GM06990 (cell line): ENCODE results near the gene MEF2C.

Source experiments
- DNase-seq: peaks from one replicate; pipeline ENCODE4 v3.0.0-alpha.2; 2011; ENCODE audit not compliant: insufficient read length; ENCODE audit errors: extremely low read depth
- H3K27me3 ChIP-seq: replicated peaks from 2 replicates; pipeline ENCODE4 v1.6.0; 2011; ENCODE audit warnings: low read length; ENCODE audit not compliant: control insufficient read depth, insufficient read depth
- H3K36me3 ChIP-seq: 2 replicates; pipeline ENCODE4 v1.5.1; 2011; ENCODE audit warnings: low read length; ENCODE audit not compliant: control insufficient read depth, insufficient read depth
- H3K4me3 ChIP-seq: replicated peaks from 2 replicates; pipeline ENCODE4 v1.5.1; 2011; ENCODE audit warnings: low read depth, mild to moderate bottlenecking, control low read depth, low read length
- TF ChIP-seq, protein P1 (sequence below): IDR thresholded peaks from 2 replicates; pipeline ENCODE4 v1.5.1; 2011; ENCODE audit warnings: low read length, control low read depth, mild to moderate bottlenecking, inconsistent platforms; ENCODE audit not compliant: insufficient read depth, poor library complexity, severe bottlenecking

MEF2C gene

DNA sequence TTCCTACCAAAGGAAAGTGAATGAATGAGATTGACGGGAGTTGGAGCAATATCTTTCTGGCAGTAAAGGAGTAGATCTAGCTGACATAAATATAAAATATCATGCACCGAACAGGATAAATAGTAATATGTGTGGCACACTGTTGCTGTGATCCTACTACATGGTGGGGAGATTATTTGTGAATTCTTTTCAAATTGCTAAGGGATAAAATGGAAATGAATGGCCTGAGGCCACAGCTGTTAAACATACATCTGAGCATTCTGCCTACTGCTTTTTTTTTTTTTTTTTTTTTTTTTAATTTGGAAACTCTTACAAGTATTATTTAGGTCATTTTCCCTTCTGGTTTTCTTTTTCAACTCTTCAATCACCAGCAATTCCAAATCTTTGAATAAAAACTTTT is 66.8 kb downstream of the MEF2C start:
- TF ChIP-seq, protein P1, sequence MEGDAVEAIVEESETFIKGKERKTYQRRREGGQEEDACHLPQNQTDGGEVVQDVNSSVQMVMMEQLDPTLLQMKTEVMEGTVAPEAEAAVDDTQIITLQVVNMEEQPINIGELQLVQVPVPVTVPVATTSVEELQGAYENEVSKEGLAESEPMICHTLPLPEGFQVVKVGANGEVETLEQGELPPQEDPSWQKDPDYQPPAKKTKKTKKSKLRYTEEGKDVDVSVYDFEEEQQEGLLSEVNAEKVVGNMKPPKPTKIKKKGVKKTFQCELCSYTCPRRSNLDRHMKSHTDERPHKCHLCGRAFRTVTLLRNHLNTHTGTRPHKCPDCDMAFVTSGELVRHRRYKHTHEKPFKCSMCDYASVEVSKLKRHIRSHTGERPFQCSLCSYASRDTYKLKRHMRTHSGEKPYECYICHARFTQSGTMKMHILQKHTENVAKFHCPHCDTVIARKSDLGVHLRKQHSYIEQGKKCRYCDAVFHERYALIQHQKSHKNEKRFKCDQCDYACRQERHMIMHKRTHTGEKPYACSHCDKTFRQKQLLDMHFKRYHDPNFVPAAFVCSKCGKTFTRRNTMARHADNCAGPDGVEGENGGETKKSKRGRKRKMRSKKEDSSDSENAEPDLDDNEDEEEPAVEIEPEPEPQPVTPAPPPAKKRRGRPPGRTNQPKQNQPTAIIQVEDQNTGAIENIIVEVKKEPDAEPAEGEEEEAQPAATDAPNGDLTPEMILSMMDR, result no peak
- Histone ChIP-seq H3K4me3 (no peak overlapping the region), H3K27me3 (no peaks in the 10 kb centered on the region), H3K36me3 (peaks cover 3% of the 10 kb centered on the region)
- no peak for DNase-seq

DNA sequence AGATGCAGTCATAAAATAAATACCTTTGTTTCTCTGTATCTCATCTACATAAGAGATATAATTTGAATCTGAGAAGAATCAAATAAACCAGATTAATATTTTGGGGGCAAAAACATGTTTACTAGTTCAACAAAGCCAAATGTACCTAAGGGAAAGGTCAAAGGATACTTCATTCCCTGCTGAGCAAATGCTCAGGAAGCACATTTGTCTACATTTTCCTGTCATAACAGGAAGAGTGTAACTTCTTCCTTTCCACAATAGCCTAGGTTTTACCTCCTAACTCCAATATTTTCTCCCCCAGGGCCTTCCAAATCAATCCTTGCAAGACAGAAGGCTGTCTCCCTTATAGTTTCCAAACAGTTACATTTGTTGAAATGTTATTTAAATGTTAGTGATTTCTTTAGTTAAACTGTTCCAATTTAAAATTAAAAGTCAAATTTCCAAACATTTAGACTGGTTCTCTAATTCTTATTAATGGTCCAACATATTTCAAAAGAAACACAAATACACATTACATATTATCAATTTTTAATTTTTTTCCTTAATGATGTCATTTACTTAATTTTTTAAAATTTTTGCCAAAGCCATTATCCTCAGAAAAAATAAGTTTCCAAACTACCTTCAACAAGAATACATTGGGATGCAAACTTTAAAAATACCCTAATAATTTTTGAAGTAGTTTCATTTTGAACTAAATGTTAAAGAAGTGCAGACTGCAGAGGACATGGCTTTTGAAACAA is 67.8 kb downstream of the MEF2C start:
- H3K4me3 ChIP-seq, result no peak overlapping the region
- H3K27me3 ChIP-seq, result no peaks in the 10 kb centered on the region
- TF ChIP-seq, protein P1, result no peak
- H3K36me3 ChIP-seq, result peaks cover 3% of the 10 kb centered on the region
- no peak for DNase-seq

DNA sequence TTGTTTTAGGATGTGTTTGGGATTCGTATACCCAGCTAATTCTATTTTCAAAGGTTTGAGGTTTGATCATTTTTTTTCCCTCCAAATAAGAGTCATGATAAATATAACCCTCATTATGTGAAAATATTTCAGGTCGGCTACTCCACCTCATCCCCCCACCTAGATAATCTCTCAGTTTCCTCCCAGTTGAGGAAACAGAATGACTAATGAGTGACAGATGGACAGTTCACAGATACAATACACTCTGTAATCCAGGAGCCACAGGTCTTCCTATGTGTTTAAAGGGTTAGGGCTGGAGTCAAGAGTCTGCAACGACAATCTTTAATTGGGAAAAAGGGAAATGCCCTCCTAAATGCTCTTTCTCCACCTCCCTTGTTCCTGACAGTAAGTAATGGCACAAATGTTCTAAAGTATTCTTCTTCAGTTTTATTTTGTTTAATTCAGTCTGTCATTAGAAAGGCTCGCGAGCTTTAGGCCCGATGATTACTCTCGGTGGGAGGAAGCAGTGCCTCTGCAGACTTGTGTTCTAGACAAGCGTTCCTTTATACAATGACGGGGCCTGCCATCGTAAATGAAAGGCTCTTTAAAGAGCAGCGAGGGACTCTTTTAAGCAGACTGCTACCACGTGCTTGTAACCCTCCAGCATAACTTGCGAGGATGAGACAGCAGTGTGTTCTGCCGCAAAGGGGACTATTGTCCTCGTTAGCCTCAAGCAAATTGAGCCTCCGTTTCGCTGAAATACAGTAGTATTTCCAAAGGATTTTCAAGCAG is 69.0 kb downstream of the MEF2C start:
- no peak for DNase-seq
- no peak overlapping the region for H3K4me3 ChIP-seq
- no peaks in the 10 kb centered on the region for H3K27me3 ChIP-seq
- TF ChIP-seq, protein P1, result no peak
- H3K36me3 ChIP-seq, result peaks cover 3% of the 10 kb centered on the region

DNA sequence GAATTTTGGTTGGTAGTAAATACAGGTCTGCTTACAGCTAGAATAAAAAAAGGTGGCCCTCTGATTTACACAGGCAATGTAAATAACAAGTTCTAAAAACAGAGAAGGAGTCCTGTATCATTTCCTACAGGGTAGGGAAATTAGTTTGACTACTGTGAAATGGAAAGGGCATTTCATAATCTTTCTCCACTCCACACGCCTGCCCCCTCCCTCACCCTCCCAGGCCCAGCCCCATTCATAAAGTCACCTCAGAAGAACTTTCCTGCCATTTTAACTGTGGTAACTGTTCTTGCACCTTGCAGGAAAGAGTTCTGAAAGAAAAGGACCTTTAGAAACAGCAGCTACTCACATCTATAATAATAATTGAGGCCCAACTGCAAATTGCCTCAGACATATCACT is 69.7 kb downstream of the MEF2C start:
- Histone ChIP-seq H3K27me3 (no peaks in the 10 kb centered on the region), H3K36me3 (peaks cover 3% of the 10 kb centered on the region), H3K4me3 (no peak overlapping the region)
- no peak for DNase-seq
- TF ChIP-seq, protein P1, result no peak

DNA sequence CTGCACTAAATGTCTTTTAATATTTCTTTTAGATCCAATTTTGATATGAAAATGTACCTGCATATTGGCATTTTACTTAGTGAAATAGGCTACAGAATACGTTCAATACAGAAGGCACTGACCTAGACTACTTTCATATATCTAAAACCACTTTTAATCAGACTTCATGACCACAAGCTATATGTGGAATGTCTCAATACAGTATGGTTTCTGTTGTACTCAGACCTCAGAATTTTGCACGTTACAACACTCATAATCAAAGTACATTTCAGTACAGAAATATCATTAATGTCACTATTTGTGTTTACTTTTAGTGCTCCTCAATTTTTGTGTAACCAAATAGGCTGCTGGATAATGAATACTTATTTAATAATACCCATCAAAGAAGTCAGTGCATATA is 74.8 kb downstream of the MEF2C start:
- no peak for DNase-seq
- TF ChIP-seq, protein P1, result no peak
- no peaks in the 10 kb centered on the region for H3K27me3 ChIP-seq
- H3K4me3 ChIP-seq, result no peak overlapping the region
- peaks cover 5% of the 10 kb centered on the region for H3K36me3 ChIP-seq
